GM13977 (cell line): ENCODE measurements around the gene IST1.
A peak's percentile ranks its signal among the peaks of the same experiment; 100 is the strongest.

Experiments
- DNase-seq: peaks from one replicate; pipeline ENCODE4 v3.0.0; 2012; ENCODE audit warnings: low spot score
- CTCF ChIP-seq: IDR thresholded peaks from 2 replicates; pipeline ENCODE4 v1.5.1; 2012; ENCODE audit warnings: mild to moderate bottlenecking, control low read depth; ENCODE audit not compliant: insufficient read depth; ENCODE audit errors: extremely low read depth, missing control alignments
- in situ Hi-C: fragments of 300-500 bp; cut with MboI; formaldehyde crosslinking; loops from one replicate; pipeline ENCODE4 v1.12.0; 2022; ENCODE audit warnings: low sequenced_read_pairs, low pct_unique_long_range_greater_than_20kb, mixed read lengths, inconsistent platforms; ENCODE audit not compliant: unreplicated experiment

Gene IST1

GRCh38 chr16:71915350-71915749, 20.0 kb downstream of the IST1 start:
- in situ Hi-C loops = no loop called here
- no peak for TF ChIP-seq CTCF
- no peak for DNase-seq

GRCh38 chr16:71916397-71916920, 21.1 kb downstream of the IST1 start:
- no peak for DNase-seq
- in situ Hi-C loops = no loop called here
- no peak for TF ChIP-seq CTCF

GRCh38 chr16:71917900-71918299, 22.6 kb downstream of the IST1 start:
- no peak for DNase-seq

GRCh38 chr16:71919035-71919434, 23.7 kb downstream of the IST1 start:
- no peak for TF ChIP-seq CTCF
- in situ Hi-C loops = no loop called here
- peak; percentile 35 for DNase-seq

More at GRCh38 chr16:71917900-71918299, 22.6 kb downstream of the IST1 start:
- in situ Hi-C loops = no loop called here
- no peak for TF ChIP-seq CTCF

- TF ChIP-seq CTCF = no peak
- in situ Hi-C loops = no loop called here
- no peak for DNase-seq
These were observed 25.3 kb downstream of the IST1 start for GRCh38 chr16:71920658-71921057.

GRCh38 chr16:71923941-71924690, 28.8 kb downstream of the IST1 start:
- in situ Hi-C loops = no loop called here
- no peak for TF ChIP-seq CTCF
- DNase-seq = no peak
